HEK293 (cell line): ENCODE data around the gene FICD.

Experiments
- CTCF ChIA-PET: fragments of 350-600 bp; formaldehyde crosslinking; extraction: SDS; loops from one replicate; lab custom pipeline; 2021; ENCODE audit warnings: antibody characterized with exemption; lab: Yijun Ruan, JAX
- POLR2A ChIA-PET: fragments of 300-600 bp; formaldehyde crosslinking; extraction: SDS; loops from one replicate; lab custom pipeline; 2020; ENCODE audit warnings: antibody characterized with exemption, inconsistent platforms; lab: Yijun Ruan, JAX
- H3K27ac ChIP-seq: fragments of 200-500 bp; sonication (Bioruptor generic); 2 replicates; pipeline ENCODE4 v1.5.1; 2014; ENCODE audit warnings: low read depth, low read length, control low read depth, inconsistent platforms; ENCODE audit errors: extremely low read depth
- H3K36me3 ChIP-seq, 2 experiments: fragments of 200-500 bp in 1 of 2; sonication (Bioruptor generic) in 1 of 2; 1 replicate in 1 of 2; 2 replicates in 1 of 2; pipeline ENCODE4 v1.5.1; 2014 to 2017; ENCODE audit warnings: inconsistent platforms in 2 of 2, low read length in 2 of 2; ENCODE audit not compliant: control insufficient read depth in 2 of 2, insufficient read depth in 1 of 2
- H3K4me1 ChIP-seq: fragments of 200-500 bp; sonication (Bioruptor generic); 2 replicates; pipeline ENCODE4 v1.5.1; 2014; ENCODE audit warnings: mild to moderate bottlenecking, low read length, inconsistent platforms; ENCODE audit not compliant: control insufficient read depth, insufficient read depth
- H3K4me3 ChIP-seq: 2 replicates; pipeline ENCODE4 v1.5.1; 2011; ENCODE audit warnings: low read depth, mild to moderate bottlenecking, control low read depth, low read length, moderate library complexity
- H3K9me3 ChIP-seq: fragments of 200-500 bp; sonication (Bioruptor generic); 2 replicates; pipeline ENCODE4 v1.5.1; 2014; ENCODE audit warnings: low read depth, low read length, inconsistent platforms; ENCODE audit not compliant: control insufficient read depth, insufficient read depth
- EGR2 ChIP-seq: fragments of 450-650 bp; formaldehyde crosslinking; IDR thresholded peaks from 2 replicates; pipeline ENCODE4 v1.5.1; 2016; ENCODE audit warnings: low read depth, missing biosample characterization, missing genetic modification characterization
- SCRT2 ChIP-seq: fragments of 450-650 bp; formaldehyde crosslinking; IDR thresholded peaks from 2 replicates; pipeline ENCODE4 v1.5.1; 2016; ENCODE audit warnings: missing biosample characterization, missing genetic modification characterization
- ZBTB48 ChIP-seq: fragments of 450-650 bp; formaldehyde crosslinking; IDR thresholded peaks from 2 replicates; pipeline ENCODE4 v1.5.1; 2016; ENCODE audit warnings: missing biosample characterization, missing genetic modification characterization
- ZEB2 ChIP-seq: fragments of 450-650 bp; formaldehyde crosslinking; IDR thresholded peaks from 2 replicates; pipeline ENCODE4 v1.5.1; 2016; ENCODE audit warnings: missing biosample characterization, missing genetic modification characterization
- ZNF18 ChIP-seq: fragments of 450-650 bp; formaldehyde crosslinking; IDR thresholded peaks from 2 replicates; pipeline ENCODE4 v1.5.1; 2016; ENCODE audit warnings: missing biosample characterization, missing genetic modification characterization
- ZNF221 ChIP-seq: fragments of 450-650 bp; formaldehyde crosslinking; IDR thresholded peaks from 2 replicates; pipeline ENCODE4 v1.5.1; 2017; ENCODE audit warnings: missing biosample characterization, missing genetic modification characterization, borderline replicate concordance
- ZNF239 ChIP-seq: fragments of 450-650 bp; formaldehyde crosslinking; IDR thresholded peaks from 2 replicates; pipeline ENCODE4 v1.5.1; 2016; ENCODE audit warnings: missing biosample characterization, missing genetic modification characterization
- ZNF274 ChIP-seq, 2 experiments: fragments of 200-500 bp in 1 of 2; fragments of 450-650 bp in 1 of 2; sonication (Bioruptor generic) in 1 of 2; formaldehyde crosslinking in 1 of 2; IDR thresholded peaks; 2 replicates each; pipeline versions ENCODE4 v1.5.1 to v1.6.1; 2014 to 2016; ENCODE audit warnings: borderline replicate concordance in 1 of 2, inconsistent platforms in 1 of 2, low read length in 1 of 2, missing biosample characterization in 1 of 2, missing genetic modification characterization in 1 of 2
- ZNF324 ChIP-seq: fragments of 450-650 bp; formaldehyde crosslinking; IDR thresholded peaks from 2 replicates; pipeline ENCODE4 v1.5.1; 2016; ENCODE audit warnings: missing biosample characterization, missing genetic modification characterization
- ZNF518A ChIP-seq: fragments of 450-650 bp; formaldehyde crosslinking; conservative IDR thresholded peaks from 2 replicates; pipeline ENCODE4 v1.5.1; 2016; ENCODE audit warnings: low read depth, missing biosample characterization, missing genetic modification characterization
- ZNF571 ChIP-seq: fragments of 450-650 bp; formaldehyde crosslinking; IDR thresholded peaks from 2 replicates; pipeline ENCODE4 v1.5.0; 2017; ENCODE audit warnings: missing biosample characterization, missing genetic modification characterization
- ZNF585B ChIP-seq: fragments of 450-650 bp; formaldehyde crosslinking; IDR thresholded peaks from 2 replicates; pipeline ENCODE4 v1.5.1; 2016; ENCODE audit warnings: missing biosample characterization, missing genetic modification characterization
- ZNF600 ChIP-seq: fragments of 450-650 bp; formaldehyde crosslinking; IDR thresholded peaks from 2 replicates; pipeline ENCODE4 v1.5.1; 2016; ENCODE audit warnings: missing biosample characterization, missing genetic modification characterization
- ZNF670 ChIP-seq: fragments of 450-650 bp; formaldehyde crosslinking; IDR thresholded peaks from 2 replicates; pipeline ENCODE4 v1.5.1; 2016; ENCODE audit warnings: missing biosample characterization, missing genetic modification characterization, low read depth
- ZNF701 ChIP-seq: fragments of 450-650 bp; formaldehyde crosslinking; IDR thresholded peaks from 2 replicates; pipeline ENCODE4 v1.5.1; 2016; ENCODE audit warnings: missing biosample characterization, missing genetic modification characterization
- ZNF777 ChIP-seq: fragments of 450-650 bp; formaldehyde crosslinking; IDR thresholded peaks from 2 replicates; pipeline ENCODE4 v1.5.1; 2017; ENCODE audit warnings: missing biosample characterization, missing genetic modification characterization, borderline replicate concordance
- TF ChIP-seq, protein P1 (sequence below): fragments of 450-650 bp; formaldehyde crosslinking; IDR thresholded peaks from 2 replicates; pipeline ENCODE4 v1.5.1; 2016; ENCODE audit warnings: missing biosample characterization, missing genetic modification characterization

Gene FICD

GRCh38 chr12:108566452-108566851, 51.4 kb downstream of the FICD start:
- POLR2A ChIA-PET, result no interaction called here
- H3K36me3 ChIP-seq, result peaks cover 22 to 59% of the 10 kb centered on the region in 2 experiments
- CTCF ChIA-PET, result interaction anchor here (10.6 kb wide), 1 partner anchor 52 kb away, joined by 160 read pairs; no protein-coding TSS in a partner anchor
- TF ChIP-seq ZNF221 (no peak), EGR2 (tag by site-specific recombination) (no peak), ZNF777 (tag by site-specific recombination) (no peak), ZNF274 (IDR thresholded peaks at IDR 0.05; ENCODE audit: low read length) (no peak), ZNF274 (tag by site-specific recombination; IDR thresholded peaks at IDR 0.05; ENCODE audit: borderline replicate concordance) (no peak), SCRT2 (tag by site-specific recombination) (no peak), ZNF600 (no peak), ZNF585B (tag by site-specific recombination) (no peak), ZNF239 (tag by site-specific recombination) (no peak), ZBTB48 (tag by site-specific recombination) (no peak), ZNF670 (tag by site-specific recombination) (no peak), ZNF518A (no peak), ZNF571 (tag by site-specific recombination) (no peak), ZEB2 (tag by site-specific recombination) (no peak), ZNF18 (no peak), ZNF701 (no peak), ZNF324 (tag by site-specific recombination) (no peak)
- TF ChIP-seq, protein P1, sequence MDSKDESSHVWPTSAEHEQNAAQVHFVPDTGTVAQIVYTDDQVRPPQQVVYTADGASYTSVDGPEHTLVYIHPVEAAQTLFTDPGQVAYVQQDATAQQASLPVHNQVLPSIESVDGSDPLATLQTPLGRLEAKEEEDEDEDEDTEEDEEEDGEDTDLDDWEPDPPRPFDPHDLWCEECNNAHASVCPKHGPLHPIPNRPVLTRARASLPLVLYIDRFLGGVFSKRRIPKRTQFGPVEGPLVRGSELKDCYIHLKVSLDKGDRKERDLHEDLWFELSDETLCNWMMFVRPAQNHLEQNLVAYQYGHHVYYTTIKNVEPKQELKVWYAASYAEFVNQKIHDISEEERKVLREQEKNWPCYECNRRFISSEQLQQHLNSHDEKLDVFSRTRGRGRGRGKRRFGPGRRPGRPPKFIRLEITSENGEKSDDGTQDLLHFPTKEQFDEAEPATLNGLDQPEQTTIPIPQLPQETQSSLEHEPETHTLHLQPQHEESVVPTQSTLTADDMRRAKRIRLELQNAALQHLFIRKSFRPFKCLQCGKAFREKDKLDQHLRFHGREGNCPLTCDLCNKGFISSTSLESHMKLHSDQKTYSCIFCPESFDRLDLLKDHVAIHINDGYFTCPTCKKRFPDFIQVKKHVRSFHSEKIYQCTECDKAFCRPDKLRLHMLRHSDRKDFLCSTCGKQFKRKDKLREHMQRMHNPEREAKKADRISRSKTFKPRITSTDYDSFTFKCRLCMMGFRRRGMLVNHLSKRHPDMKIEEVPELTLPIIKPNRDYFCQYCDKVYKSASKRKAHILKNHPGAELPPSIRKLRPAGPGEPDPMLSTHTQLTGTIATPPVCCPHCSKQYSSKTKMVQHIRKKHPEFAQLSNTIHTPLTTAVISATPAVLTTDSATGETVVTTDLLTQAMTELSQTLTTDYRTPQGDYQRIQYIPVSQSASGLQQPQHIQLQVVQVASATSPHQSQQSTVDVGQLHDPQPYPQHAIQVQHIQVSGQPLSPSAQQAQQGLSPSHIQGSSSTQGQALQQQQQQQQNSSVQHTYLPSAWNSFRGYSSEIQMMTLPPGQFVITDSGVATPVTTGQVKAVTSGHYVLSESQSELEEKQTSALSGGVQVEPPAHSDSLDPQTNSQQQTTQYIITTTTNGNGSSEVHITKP (tag by site-specific recombination), result no peak
- no peak overlapping the region for H3K4me3 ChIP-seq
- no peaks in the 10 kb centered on the region for H3K9me3 ChIP-seq
- H3K4me1 ChIP-seq, result no peaks in the 10 kb centered on the region
- H3K27ac ChIP-seq, result no peak overlapping the region
